Testis (tissue), 3 donors: ENCODE data around the gene HMX3. TPM values are rescaled to one million over a fixed set of nuclear protein-coding genes. Genes with fewer than 3 reads are reported as not detected.

Source experiments
- DNase-seq: peaks from one replicate; pipeline ENCODE4 v3.0.0-alpha.2; 2019
- H3K27ac ChIP-seq, 2 donors: fragments of 200-600 bp; sonication (generic); one replicate each; pipeline ENCODE4 v1.5.1; 2019
- H3K27me3 ChIP-seq: fragments of 200-600 bp; sonication (generic); one replicate; pipeline ENCODE4 v1.5.1; 2019
- H3K36me3 ChIP-seq: fragments of 200-600 bp; sonication (generic); one replicate; pipeline ENCODE4 v1.5.1; 2017; ENCODE audit warnings: low read depth; ENCODE audit errors: missing control alignments
- H3K4me1 ChIP-seq: fragments of 200-600 bp; sonication (generic); one replicate; pipeline ENCODE4 v1.5.1; 2019
- H3K4me3 ChIP-seq, 2 donors: fragments of 200-600 bp; sonication (generic); one replicate each; pipeline ENCODE4 v1.5.1; 2017 to 2019
- H3K9me3 ChIP-seq: fragments of 200-600 bp; sonication (generic); one replicate; pipeline ENCODE4 v1.5.1; 2017
- POLR2A ChIP-seq: fragments of 450-650 bp; IDR thresholded peaks from one replicate; pipeline ENCODE4 v1.6.1; 2017; ENCODE audit warnings: antibody characterized with exemption, mild to moderate bottlenecking, moderate library complexity
- WGBS, 2 donors: methylation state at CpG; one replicate each; pipeline ENCODE4 v1.1.5; 2018; 5-methylcytosine and 5-hydroxymethylcytosine counted together
- intact Hi-C: fragments of 100-400 bp; cut with DNase I; formaldehyde crosslinking; loops from one replicate; pipeline ENCODE4 v1.15.1; 2023; ENCODE audit warnings: low total_unique reads
- polyA plus RNA-seq: library from polyadenylated mRNA; stranded (reverse); fragments of 350-450 nt; fragmentation: Illumina TruSeq; extraction: RNeasy Lipid Tissue Mini Kit (QIAGEN cat#74804); gene quantifications from one replicate; pipeline ENCODE4 v1.2.3, GENCODE V29; 2014; ENCODE audit warnings: low read depth, low replicate concordance; ENCODE audit not compliant: insufficient read depth
- total RNA-seq, 2 donors: library from RNA; depleted of rRNA; stranded (reverse); fragments of >200 nt; gene quantifications; one replicate each; pipeline ENCODE4 v1.2.3, GENCODE V29; 2016
- TF ChIP-seq, protein P1 (sequence below), 3 experiments: fragments of 450-650 bp in 2 of 3; fragments of 200-600 bp in 1 of 3; sonication (generic) in 1 of 3; IDR thresholded peaks; one replicate each; pipeline ENCODE4 v1.5.1; 2016 to 2019; ENCODE audit warnings: antibody characterized with exemption in 3 of 3, mild to moderate bottlenecking in 2 of 3, moderate library complexity in 1 of 3

HMX3 gene
- total and polyA plus RNA-seq, 3 donors from 2014 or later, result 0.25 to 0.55 TPM; not detected in 1

DNA sequence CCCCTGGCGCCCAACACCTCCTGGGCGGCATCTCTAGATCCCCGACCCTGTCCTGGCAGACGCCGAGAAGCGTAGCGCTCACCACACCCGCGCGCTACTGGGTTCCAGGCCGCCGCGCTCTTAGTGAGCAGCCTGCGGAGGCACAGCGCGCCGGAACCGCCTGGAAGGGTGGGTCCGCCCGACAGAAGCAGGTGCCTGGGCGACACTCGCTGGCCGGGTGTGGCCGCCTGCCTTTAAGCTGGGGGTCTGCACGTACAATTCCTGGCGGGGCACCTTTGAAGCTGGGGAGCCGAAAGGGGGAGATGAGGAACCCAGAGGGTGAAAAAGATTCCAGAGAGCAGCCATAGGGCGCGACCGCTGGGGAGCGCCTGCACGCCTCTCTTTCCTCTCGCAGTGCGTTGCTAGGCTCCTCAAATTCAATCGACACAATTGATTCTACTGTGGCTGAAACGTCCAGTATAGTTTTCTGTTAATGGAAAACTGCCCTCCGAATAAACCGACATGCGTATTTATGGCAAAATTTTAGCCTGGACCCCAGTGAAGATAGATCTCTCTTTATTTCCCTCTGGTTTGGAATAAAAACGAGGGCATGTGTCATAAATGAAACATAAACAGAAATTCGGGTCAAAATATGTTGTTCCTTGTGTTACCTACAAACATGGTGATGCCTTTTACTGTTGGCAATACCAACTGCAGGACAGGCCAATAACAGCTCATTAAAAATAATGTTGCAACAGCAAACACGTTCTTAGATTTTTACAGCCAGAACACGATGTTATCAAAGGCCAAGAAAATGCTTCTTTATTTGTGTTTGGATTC is 4.6 kb downstream of the HMX3 start:
- no peak overlapping the region for H3K27ac ChIP-seq
- peaks cover 21% of the 10 kb centered on the region for H3K27me3 ChIP-seq
- H3K4me1 ChIP-seq, result peaks cover 7% of the 10 kb centered on the region
- no peaks in the 10 kb centered on the region for H3K36me3 ChIP-seq
- no peaks in the 10 kb centered on the region for H3K9me3 ChIP-seq
- WGBS, 2 donors, result 5 to 7% methylated on average over 39 to 43 of the region's 43 CpGs
- DNase-seq, result no peak
- H3K4me3 ChIP-seq, result no peak overlapping the region
- intact Hi-C loops, result no loop called here
- TF ChIP-seq, protein P1, sequence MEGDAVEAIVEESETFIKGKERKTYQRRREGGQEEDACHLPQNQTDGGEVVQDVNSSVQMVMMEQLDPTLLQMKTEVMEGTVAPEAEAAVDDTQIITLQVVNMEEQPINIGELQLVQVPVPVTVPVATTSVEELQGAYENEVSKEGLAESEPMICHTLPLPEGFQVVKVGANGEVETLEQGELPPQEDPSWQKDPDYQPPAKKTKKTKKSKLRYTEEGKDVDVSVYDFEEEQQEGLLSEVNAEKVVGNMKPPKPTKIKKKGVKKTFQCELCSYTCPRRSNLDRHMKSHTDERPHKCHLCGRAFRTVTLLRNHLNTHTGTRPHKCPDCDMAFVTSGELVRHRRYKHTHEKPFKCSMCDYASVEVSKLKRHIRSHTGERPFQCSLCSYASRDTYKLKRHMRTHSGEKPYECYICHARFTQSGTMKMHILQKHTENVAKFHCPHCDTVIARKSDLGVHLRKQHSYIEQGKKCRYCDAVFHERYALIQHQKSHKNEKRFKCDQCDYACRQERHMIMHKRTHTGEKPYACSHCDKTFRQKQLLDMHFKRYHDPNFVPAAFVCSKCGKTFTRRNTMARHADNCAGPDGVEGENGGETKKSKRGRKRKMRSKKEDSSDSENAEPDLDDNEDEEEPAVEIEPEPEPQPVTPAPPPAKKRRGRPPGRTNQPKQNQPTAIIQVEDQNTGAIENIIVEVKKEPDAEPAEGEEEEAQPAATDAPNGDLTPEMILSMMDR (IDR thresholded peaks at IDR 0.05), result no peak
- no peak for TF ChIP-seq POLR2A

DNA sequence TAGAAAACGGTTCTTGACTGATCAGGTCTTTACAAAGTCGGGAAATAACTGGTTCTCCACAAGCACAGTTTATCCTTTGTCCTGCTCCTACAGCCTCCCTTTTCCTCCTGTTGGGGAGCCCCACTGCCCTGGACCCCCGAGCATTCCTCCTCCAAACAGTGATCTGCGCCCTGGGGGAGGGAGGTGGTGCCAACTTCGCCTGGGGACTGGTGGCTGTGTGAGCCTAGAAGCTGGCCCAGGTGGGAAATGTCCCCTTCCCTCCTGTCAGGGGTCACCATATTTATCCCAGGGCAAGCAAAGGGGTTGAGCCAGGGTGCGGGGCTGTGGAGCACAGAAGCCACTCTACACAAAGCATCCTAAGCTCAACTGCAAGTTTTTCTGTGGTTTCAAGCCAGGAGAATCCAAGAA is 5.2 kb downstream of the HMX3 start:
- Histone ChIP-seq H3K4me3 (no peak overlapping the region), H3K27me3 (peaks cover 21% of the 10 kb centered on the region), H3K36me3 (no peaks in the 10 kb centered on the region), H3K9me3 (no peaks in the 10 kb centered on the region), H3K27ac (no peak overlapping the region), H3K4me1 (peaks cover 6% of the 10 kb centered on the region)
- intact Hi-C loops, result no loop called here
- WGBS, 2 donors, result 15 to 22% methylated on average over 5 to 6 of the region's 6 CpGs
- TF ChIP-seq, protein P1 (IDR thresholded peaks at IDR 0.05), result no peak
- TF ChIP-seq POLR2A, result no peak
- DNase-seq, result no peak

DNA sequence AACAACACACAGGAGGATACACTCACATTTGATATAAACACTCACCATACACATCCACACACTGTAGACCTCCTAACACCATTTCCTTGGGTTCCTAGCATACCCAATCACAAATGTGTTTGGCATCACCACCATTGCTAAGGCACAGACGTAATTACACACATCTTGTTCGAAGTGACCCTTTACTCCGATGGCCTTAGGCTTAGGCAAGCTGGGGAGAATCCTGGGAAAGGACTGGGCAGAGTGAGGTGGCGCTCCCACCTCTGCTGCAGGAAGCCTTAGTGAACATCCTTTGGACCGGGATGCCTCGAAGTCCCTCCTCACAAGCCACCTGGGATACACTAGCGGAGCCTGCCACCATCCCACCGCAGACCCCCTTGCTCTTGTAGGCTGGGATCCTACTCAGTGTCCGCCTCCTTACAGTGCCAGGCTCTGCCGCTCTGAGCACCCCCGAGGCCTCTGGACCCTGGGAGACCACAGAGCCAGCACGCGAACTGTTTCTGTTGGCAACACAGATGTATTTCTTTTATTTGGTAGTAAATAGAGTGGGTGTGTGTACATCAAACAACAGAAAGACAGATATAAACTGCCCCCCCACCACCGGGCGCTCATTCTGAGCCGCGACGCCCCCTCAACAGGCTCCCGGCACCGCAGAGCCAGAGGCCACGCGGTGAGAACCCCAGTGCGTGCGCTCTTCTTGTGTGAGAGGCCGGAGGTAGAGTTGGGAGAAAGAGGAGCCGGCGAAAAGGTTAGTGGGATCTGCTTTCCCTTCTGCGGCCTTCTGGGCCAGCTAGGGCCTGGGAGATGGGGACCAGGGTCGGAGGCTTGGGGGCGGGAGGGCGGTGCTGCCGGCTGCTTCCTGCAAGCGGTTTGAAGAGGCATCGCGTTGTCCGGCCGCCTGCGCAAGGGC is 6.3 kb downstream of the HMX3 start:
- intact Hi-C loops, result no loop called here
- H3K9me3 ChIP-seq, result no peaks in the 10 kb centered on the region
- DNase-seq, result no peak
- H3K4me1 ChIP-seq, result peaks cover 4% of the 10 kb centered on the region
- H3K27me3 ChIP-seq, result peaks cover 21% of the 10 kb centered on the region
- no peak overlapping the region for H3K27ac ChIP-seq
- TF ChIP-seq POLR2A, result no peak
- TF ChIP-seq, protein P1 (IDR thresholded peaks at IDR 0.05), result no peak
- WGBS, 2 donors, result 8 to 10% methylated on average over 26 to 38 of the region's 38 CpGs
- no peaks in the 10 kb centered on the region for H3K36me3 ChIP-seq
- H3K4me3 ChIP-seq, result no peak overlapping the region

DNA sequence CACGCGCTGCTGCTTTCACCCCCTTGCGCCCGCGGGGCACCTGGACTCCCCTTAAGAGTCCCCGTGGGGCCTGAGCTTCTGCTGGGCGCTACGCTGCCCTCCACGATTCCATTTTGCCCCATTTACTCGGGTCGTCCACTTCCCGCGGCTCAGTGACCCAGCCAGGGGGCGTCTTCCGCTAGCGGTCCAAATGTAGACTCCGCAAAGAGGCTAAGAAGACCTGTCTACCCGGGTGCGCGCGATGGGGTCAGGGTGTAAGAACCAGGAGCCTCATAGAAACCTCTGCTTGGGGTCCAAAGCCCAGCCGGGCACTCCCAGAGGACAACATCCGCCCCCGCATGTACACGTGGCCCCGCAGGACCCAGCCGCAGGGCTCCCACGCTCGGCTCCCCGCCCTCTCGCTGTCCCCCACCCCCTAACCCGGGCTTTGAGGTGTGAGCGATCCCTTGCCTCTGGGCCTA is 7.0 kb downstream of the HMX3 start:
- no peaks in the 10 kb centered on the region for H3K4me1 ChIP-seq
- TF ChIP-seq POLR2A, result no peak
- TF ChIP-seq, protein P1 (IDR thresholded peaks at IDR 0.05), result no peak
- intact Hi-C loops, result no loop called here

More for the DNA sequence above, 7.0 kb downstream of the HMX3 start:
- H3K9me3 ChIP-seq, result no peaks in the 10 kb centered on the region
- H3K36me3 ChIP-seq, result no peaks in the 10 kb centered on the region
- no peak overlapping the region for H3K4me3 ChIP-seq
- no peak overlapping the region for H3K27ac ChIP-seq
- peaks cover 21% of the 10 kb centered on the region for H3K27me3 ChIP-seq
- WGBS, 2 donors, result 3% methylated on average over 33 of the region's 33 CpGs; no CpG with 5 or more reads in 1 of the 2 donors
- no peak for DNase-seq
